HEK293 (cell line): ENCODE results near the gene SEMA4C.

Source experiments
- CTCF ChIA-PET: fragments of 350-600 bp; formaldehyde crosslinking; extraction: SDS; loops from one replicate; lab custom pipeline; 2021; ENCODE audit warnings: antibody characterized with exemption; lab: Yijun Ruan, JAX
- POLR2A ChIA-PET: fragments of 300-600 bp; formaldehyde crosslinking; extraction: SDS; loops from one replicate; lab custom pipeline; 2020; ENCODE audit warnings: antibody characterized with exemption, inconsistent platforms; lab: Yijun Ruan, JAX
- H3K27ac ChIP-seq: fragments of 200-500 bp; sonication (Bioruptor generic); 2 replicates; pipeline ENCODE4 v1.5.1; 2014; ENCODE audit warnings: low read depth, low read length, control low read depth, inconsistent platforms; ENCODE audit errors: extremely low read depth
- H3K36me3 ChIP-seq, 2 experiments: fragments of 200-500 bp in 1 of 2; sonication (Bioruptor generic) in 1 of 2; 1 replicate in 1 of 2; 2 replicates in 1 of 2; pipeline ENCODE4 v1.5.1; 2014 to 2017; ENCODE audit warnings: inconsistent platforms in 2 of 2, low read length in 2 of 2; ENCODE audit not compliant: control insufficient read depth in 2 of 2, insufficient read depth in 1 of 2
- H3K4me1 ChIP-seq: fragments of 200-500 bp; sonication (Bioruptor generic); 2 replicates; pipeline ENCODE4 v1.5.1; 2014; ENCODE audit warnings: mild to moderate bottlenecking, low read length, inconsistent platforms; ENCODE audit not compliant: control insufficient read depth, insufficient read depth
- H3K4me3 ChIP-seq: 2 replicates; pipeline ENCODE4 v1.5.1; 2011; ENCODE audit warnings: low read depth, mild to moderate bottlenecking, control low read depth, low read length, moderate library complexity
- H3K9me3 ChIP-seq: fragments of 200-500 bp; sonication (Bioruptor generic); 2 replicates; pipeline ENCODE4 v1.5.1; 2014; ENCODE audit warnings: low read depth, low read length, inconsistent platforms; ENCODE audit not compliant: control insufficient read depth, insufficient read depth
- IKZF3 ChIP-seq: fragments of 450-650 bp; IDR thresholded peaks from 2 replicates; pipeline ENCODE4 v1.5.0; 2018; ENCODE audit warnings: missing biosample characterization, mild to moderate bottlenecking, missing genetic modification characterization, moderate library complexity
- KLF1 ChIP-seq: fragments of 450-650 bp; formaldehyde crosslinking; IDR thresholded peaks from 2 replicates; pipeline ENCODE4 v1.5.1; 2016; ENCODE audit warnings: missing biosample characterization, missing genetic modification characterization
- SP7 ChIP-seq: fragments of 450-650 bp; formaldehyde crosslinking; IDR thresholded peaks from 2 replicates; pipeline ENCODE4 v1.5.1; 2016; ENCODE audit warnings: missing biosample characterization, missing genetic modification characterization
- ZFHX2 ChIP-seq: fragments of 450-650 bp; formaldehyde crosslinking; conservative IDR thresholded peaks from 2 replicates; pipeline ENCODE4 v1.5.1; 2016; ENCODE audit warnings: missing biosample characterization, missing genetic modification characterization
- ZIC2 ChIP-seq: fragments of 450-650 bp; formaldehyde crosslinking; IDR thresholded peaks from 2 replicates; pipeline ENCODE4 v1.5.1; 2016; ENCODE audit warnings: missing biosample characterization, missing genetic modification characterization
- ZNF121 ChIP-seq: fragments of 450-650 bp; formaldehyde crosslinking; IDR thresholded peaks from 2 replicates; pipeline ENCODE4 v1.5.1; 2016; ENCODE audit warnings: missing biosample characterization, missing genetic modification characterization
- ZNF146 ChIP-seq: fragments of 450-650 bp; formaldehyde crosslinking; IDR thresholded peaks from 2 replicates; pipeline ENCODE4 v1.5.1; 2016; ENCODE audit warnings: missing biosample characterization, missing genetic modification characterization
- ZNF221 ChIP-seq: fragments of 450-650 bp; formaldehyde crosslinking; IDR thresholded peaks from 2 replicates; pipeline ENCODE4 v1.5.1; 2017; ENCODE audit warnings: missing biosample characterization, missing genetic modification characterization, borderline replicate concordance
- ZNF292 ChIP-seq: fragments of 450-650 bp; formaldehyde crosslinking; IDR thresholded peaks from 2 replicates; pipeline ENCODE4 v1.5.1; 2016; ENCODE audit warnings: low read depth, missing biosample characterization, missing genetic modification characterization, borderline replicate concordance
- ZNF302 ChIP-seq: fragments of 450-650 bp; formaldehyde crosslinking; IDR thresholded peaks from 2 replicates; pipeline ENCODE4 v1.5.1; 2016; ENCODE audit warnings: missing biosample characterization, missing genetic modification characterization, low read depth
- ZNF362 ChIP-seq: fragments of 450-650 bp; formaldehyde crosslinking; IDR thresholded peaks from 2 replicates; pipeline ENCODE4 v1.5.1; 2016; ENCODE audit warnings: missing biosample characterization, missing genetic modification characterization
- ZNF501 ChIP-seq: fragments of 450-650 bp; formaldehyde crosslinking; IDR thresholded peaks from 2 replicates; pipeline ENCODE4 v1.5.1; 2016; ENCODE audit warnings: missing biosample characterization, missing genetic modification characterization
- ZNF558 ChIP-seq: fragments of 450-650 bp; formaldehyde crosslinking; IDR thresholded peaks from 2 replicates; pipeline ENCODE4 v1.5.1; 2016; ENCODE audit warnings: missing biosample characterization, missing genetic modification characterization
- ZNF571 ChIP-seq: fragments of 450-650 bp; formaldehyde crosslinking; IDR thresholded peaks from 2 replicates; pipeline ENCODE4 v1.5.0; 2017; ENCODE audit warnings: missing biosample characterization, missing genetic modification characterization
- ZNF623 ChIP-seq: fragments of 450-650 bp; formaldehyde crosslinking; IDR thresholded peaks from 2 replicates; pipeline ENCODE4 v1.5.1; 2016; ENCODE audit warnings: missing biosample characterization, missing genetic modification characterization
- ZNF664 ChIP-seq: fragments of 450-650 bp; formaldehyde crosslinking; IDR thresholded peaks from 2 replicates; pipeline ENCODE4 v1.5.1; 2016; ENCODE audit warnings: missing biosample characterization, missing genetic modification characterization
- ZNF707 ChIP-seq: fragments of 450-650 bp; formaldehyde crosslinking; IDR thresholded peaks from 2 replicates; pipeline ENCODE4 v1.5.1; 2016; ENCODE audit warnings: missing biosample characterization, missing genetic modification characterization
- ZNF76 ChIP-seq: fragments of 450-650 bp; formaldehyde crosslinking; IDR thresholded peaks from 2 replicates; pipeline ENCODE4; 2016; ENCODE audit warnings: low read depth, missing biosample characterization, missing genetic modification characterization, borderline replicate concordance
- ZSCAN5A ChIP-seq: fragments of 450-650 bp; formaldehyde crosslinking; IDR thresholded peaks from 2 replicates; pipeline ENCODE4 v1.5.1; 2016; ENCODE audit warnings: missing biosample characterization, missing genetic modification characterization

The SEMA4C gene

GRCh38 chr2:96918754-96919550 is 49.1 kb upstream of the SEMA4C start:
- no peaks in the 10 kb centered on the region for H3K36me3 ChIP-seq
- no peak overlapping the region for H3K4me3 ChIP-seq
- no peaks in the 10 kb centered on the region for H3K4me1 ChIP-seq
- ChIA-PET CTCF (interaction anchor here (1.3 kb wide), 1 partner anchor 14 kb away, joined by 3 read pairs; no protein-coding TSS in a partner anchor), POLR2A (no interaction called here)
- H3K9me3 ChIP-seq = no peaks in the 10 kb centered on the region
- H3K27ac ChIP-seq = no peak overlapping the region
- TF ChIP-seq ZNF292 (tag by site-specific recombination) (no peak), ZNF501 (tag by site-specific recombination) (no peak), ZNF623 (tag by site-specific recombination) (no peak), ZNF221 (tag by site-specific recombination) (no peak), ZIC2 (tag by site-specific recombination) (no peak), ZFHX2 (tag by site-specific recombination) (no peak), ZNF76 (no peak), ZNF146 (tag by site-specific recombination) (no peak), IKZF3 (tag by site-specific recombination) (no peak), SP7 (tag by site-specific recombination) (no peak), ZNF571 (tag by site-specific recombination) (no peak), ZNF121 (tag by site-specific recombination) (no peak), ZNF664 (tag by site-specific recombination) (no peak)

GRCh38 chr2:96918092-96918753 is 48.3 kb upstream of the SEMA4C start:
- ChIA-PET POLR2A (no interaction called here), CTCF (interaction anchor here (0.7 kb wide), 1 partner anchor 8 kb away, joined by 5 read pairs; no protein-coding TSS in a partner anchor)
- no peaks in the 10 kb centered on the region for H3K9me3 ChIP-seq
- no peaks in the 10 kb centered on the region for H3K36me3 ChIP-seq
- no peak overlapping the region for H3K27ac ChIP-seq
- no peak overlapping the region for H3K4me3 ChIP-seq
- H3K4me1 ChIP-seq = no peaks in the 10 kb centered on the region
- TF ChIP-seq KLF1 (tag by site-specific recombination) = no peak
- no peak for TF ChIP-seq ZNF302 (tag by site-specific recombination)
- no peak for TF ChIP-seq ZSCAN5A (tag by site-specific recombination)
- 0 out of 2 replicates have a peak, but pooled peaks have one; percentile 22 for TF ChIP-seq ZNF362 (tag by site-specific recombination)
- TF ChIP-seq ZNF558 (tag by site-specific recombination) = no peak
- no peak for TF ChIP-seq ZNF707
- TF ChIP-seq, all 188 proteins: peak for 1
